Left ventricle myocardium superior (tissue), 1 donor: ENCODE measurements around the gene ADCY7. TPM values are rescaled to one million over a fixed set of nuclear protein-coding genes. Genes with fewer than 3 reads are reported as not detected.

Experiments
- ATAC-seq: fragments of 200-7000 bp; cut with Tn5 transposase; one replicate; pipeline ENCODE4 v1.9.1; 2020; ENCODE audit warnings: mild to moderate bottlenecking, moderate library complexity
- DNase-seq: peaks from one replicate; pipeline ENCODE4 v3.0.0-alpha.2; 2020
- intact Hi-C: fragments of 100-400 bp; cut with micrococcal nuclease; formaldehyde crosslinking; loops from one replicate; pipeline ENCODE4 v1.11.0; 2022
- total RNA-seq: library from RNA; stranded (reverse); fragmentation: NEBNext Ultra II Directional; extraction: Animal tissue kit (Norgen Biotek cat#: 25700); gene quantifications from one replicate; pipeline ENCODE4 v1.2.1, GENCODE V29; 2021
- donor health status: DM: no; HTN: yes; CAD: no; lungs with severe emphysema.

The ADCY7 gene
- total RNA-seq, 1 donor from 2014 or later, result 8.3 TPM

GRCh38 chr16:50247123-50247905 lies 19.0 kb upstream of the ADCY7 start:
- intact Hi-C loops, result no loop called here
- no peak for DNase-seq
- no peak for ATAC-seq

GRCh38 chr16:50247906-50248608 lies 18.3 kb upstream of the ADCY7 start:
- DNase-seq, result no peak
- intact Hi-C loops, result no loop called here

GRCh38 chr16:50248845-50249244 lies 17.5 kb upstream of the ADCY7 start:
- DNase-seq, result no peak
- no peak for ATAC-seq
- intact Hi-C loops, result no loop called here

More at GRCh38 chr16:50247906-50248608, 18.3 kb upstream of the ADCY7 start:
- no peak for ATAC-seq

- no peak for DNase-seq
- no peak for ATAC-seq
- intact Hi-C loops, result no loop called here
These were observed 14.8 kb upstream of the ADCY7 start for GRCh38 chr16:50251375-50252081.

GRCh38 chr16:50252082-50252611 lies 14.2 kb upstream of the ADCY7 start:
- DNase-seq (no peak), ATAC-seq (no peak)
- intact Hi-C loops, result no loop called here

GRCh38 chr16:50252874-50253513 lies 13.4 kb upstream of the ADCY7 start:
- peak; percentile 36 for ATAC-seq
- intact Hi-C loops, result no loop called here
- no peak for DNase-seq

GRCh38 chr16:50253514-50253910 lies 12.8 kb upstream of the ADCY7 start:
- ATAC-seq (no peak), DNase-seq (no peak)
- intact Hi-C loops, result no loop called here

GRCh38 chr16:50254072-50254471 lies 12.3 kb upstream of the ADCY7 start:
- intact Hi-C loops, result no loop called here
- no peak for DNase-seq

GRCh38 chr16:50255538-50255937 lies 10.8 kb upstream of the ADCY7 start:
- ATAC-seq (no peak), DNase-seq (no peak)
- intact Hi-C loops, result no loop called here

More at GRCh38 chr16:50254072-50254471, 12.3 kb upstream of the ADCY7 start:
- ATAC-seq, result peak; percentile 21

- no peak for ATAC-seq
- no peak for DNase-seq
- intact Hi-C loops, result no loop called here
These were observed 9.7 kb upstream of the ADCY7 start for GRCh38 chr16:50256604-50257003.

- ATAC-seq, result no peak
- DNase-seq, result no peak
- intact Hi-C loops, result no loop called here
These were observed 8.5 kb upstream of the ADCY7 start for GRCh38 chr16:50257876-50258275.

- intact Hi-C loops, result no loop called here
- DNase-seq, result peak; percentile 78
- ATAC-seq, result peak; percentile 92
These were observed 6.8 kb upstream of the ADCY7 start for GRCh38 chr16:50259334-50260205.

GRCh38 chr16:50260206-50261159 lies 5.9 kb upstream of the ADCY7 start:
- DNase-seq, result no peak
- no peak for ATAC-seq
- intact Hi-C loops, result no loop called here

GRCh38 chr16:50261160-50261706 lies 5.1 kb upstream of the ADCY7 start:
- intact Hi-C loops, result no loop called here
- ATAC-seq (no peak), DNase-seq (no peak)

- no peak for ATAC-seq
- no peak for DNase-seq
These were observed 4.6 kb upstream of the ADCY7 start for GRCh38 chr16:50261707-50262235.

GRCh38 chr16:50263060-50263909 lies 3.1 kb upstream of the ADCY7 start:
- intact Hi-C loops, result no loop called here
- no peak for DNase-seq
- no peak for ATAC-seq

More at GRCh38 chr16:50261707-50262235, 4.6 kb upstream of the ADCY7 start:
- intact Hi-C loops, result no loop called here
